Stimulated activated CD4-positive, alpha-beta T cell treated with anti-CD3 and anti-CD28 coated beads, Interleukin-1b, Interleukin-23, amount 100 ng/mL, for 1 hour (primary cell): Measurements from ENCODE around the gene BORCS5.

Experiments
- DNase-seq, 2 donors: peaks; one replicate each; pipeline ENCODE4 v3.0.0-alpha.2; 2020; ENCODE audit warnings: low read depth in 2 of 2

Gene BORCS5

DNA sequence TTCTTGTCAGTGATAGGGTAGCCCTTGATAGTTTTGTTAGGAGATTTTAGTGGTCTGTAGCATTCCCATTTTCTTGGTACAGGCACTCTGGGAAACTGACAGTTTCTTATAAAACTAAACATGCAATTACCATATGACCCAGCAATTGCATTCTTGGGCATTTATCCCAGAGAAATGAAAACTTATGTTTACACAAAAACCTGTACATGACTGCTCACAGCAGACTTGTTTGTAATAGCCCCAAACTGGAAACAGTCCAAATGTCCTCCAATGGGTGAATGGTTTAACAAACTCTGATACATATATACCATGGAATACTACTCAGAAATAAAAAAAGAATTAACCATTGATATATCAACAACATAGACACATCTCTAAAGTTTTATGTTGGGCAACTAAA lies 75.5 kb downstream of the BORCS5 start:
- no peak for DNase-seq

DNA sequence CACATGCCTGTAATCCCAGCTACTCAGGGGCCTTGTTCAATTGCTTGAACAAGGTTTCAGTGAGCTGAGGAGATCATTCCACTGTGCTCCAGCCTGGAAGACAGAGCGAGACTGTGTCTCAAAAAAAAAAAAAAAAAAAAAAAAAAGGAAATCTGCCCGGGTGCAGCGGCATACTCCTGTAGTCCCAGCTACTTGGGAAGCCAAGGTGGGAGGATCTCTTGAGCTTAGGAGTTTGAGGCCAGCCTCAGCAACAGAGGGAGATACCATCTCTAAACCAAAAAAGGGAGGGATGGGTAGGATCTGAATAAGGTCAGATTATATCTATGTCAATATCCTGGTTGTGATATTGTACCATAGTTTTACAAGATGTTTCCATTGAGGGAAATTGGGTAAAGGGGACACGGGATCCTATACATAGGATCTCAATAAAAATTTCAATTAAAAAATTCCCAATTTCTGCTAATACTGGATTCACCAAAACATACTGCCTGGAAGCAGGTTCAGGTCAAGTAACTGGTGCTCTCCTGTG lies 76.4 kb downstream of the BORCS5 start:
- DNase-seq, result no peak

DNA sequence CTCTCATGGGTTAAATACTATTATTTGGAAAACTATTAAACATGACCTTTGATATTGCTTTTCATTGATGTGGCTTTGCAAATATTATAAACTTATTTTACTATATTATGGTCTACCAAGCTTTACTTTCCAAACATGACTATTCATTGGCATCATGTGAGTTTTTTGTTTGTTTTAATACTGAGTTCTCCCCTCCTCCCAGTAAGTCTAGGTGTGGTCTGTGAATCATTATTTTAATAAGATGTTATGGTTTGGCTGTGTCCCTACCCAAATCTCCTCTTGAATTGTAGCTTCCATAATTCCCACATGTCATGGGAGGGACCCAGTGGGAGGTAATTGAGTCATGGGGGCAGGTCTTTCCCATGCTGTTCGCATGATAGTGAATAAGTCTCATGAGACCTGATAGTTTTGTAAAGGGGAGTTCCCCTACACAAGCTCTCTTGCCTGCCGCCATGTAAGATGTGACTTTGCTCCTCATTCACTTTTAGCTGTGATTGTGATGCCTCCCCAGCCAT lies 80.0 kb downstream of the BORCS5 start:
- DNase-seq, result no peak

DNA sequence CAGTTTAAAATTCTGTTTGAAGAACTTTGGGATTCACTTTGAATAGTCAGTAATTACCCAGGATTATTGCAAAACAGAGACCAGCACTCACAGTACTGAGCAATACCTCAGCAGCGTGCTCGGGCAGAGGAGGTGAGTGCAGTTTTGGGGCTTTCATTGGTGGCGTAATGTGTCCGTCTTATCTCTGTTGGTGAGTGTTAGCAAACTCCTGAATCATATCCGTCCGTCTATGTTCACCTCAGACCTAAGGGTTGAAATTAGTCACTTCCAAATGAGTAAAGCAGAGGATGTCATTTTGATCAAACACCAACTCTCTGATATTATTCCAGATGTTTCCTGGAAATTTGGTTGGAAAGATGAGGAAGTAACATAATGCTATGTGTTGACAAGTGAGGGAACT lies 82.8 kb downstream of the BORCS5 start:
- peak in 1 of 2 donors; percentile 26 for DNase-seq

DNA sequence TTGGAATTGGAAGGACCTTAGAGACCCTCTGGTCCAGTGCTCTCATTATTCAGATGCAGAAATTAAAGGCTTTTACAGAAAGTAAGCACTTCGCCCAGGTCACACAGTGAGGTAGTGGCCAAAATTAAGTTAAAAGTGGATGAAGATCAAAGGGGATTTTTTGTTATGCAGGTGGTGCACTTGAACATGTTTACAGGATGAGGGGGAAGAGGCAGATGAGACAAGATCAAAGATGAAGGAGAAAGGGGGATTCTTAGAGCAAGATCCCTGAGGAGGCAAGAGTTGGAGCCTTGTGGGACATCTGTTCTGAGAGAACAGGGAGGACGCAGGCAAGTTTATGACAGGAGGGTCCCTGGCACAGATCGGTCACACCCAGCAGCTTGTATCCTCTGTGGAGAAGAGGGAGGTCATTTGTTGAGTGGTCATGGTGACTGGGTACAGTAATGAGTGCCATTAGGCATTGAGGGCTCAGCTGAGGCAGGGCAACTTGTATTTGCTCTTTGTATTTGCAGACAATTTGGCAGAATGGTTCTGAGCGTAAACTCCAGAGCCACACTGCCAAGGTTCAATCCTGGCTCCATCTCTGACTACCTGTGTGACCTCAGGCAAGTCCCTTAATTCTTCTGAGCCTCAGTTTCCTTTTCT lies 84.0 kb downstream of the BORCS5 start:
- DNase-seq, result no peak

DNA sequence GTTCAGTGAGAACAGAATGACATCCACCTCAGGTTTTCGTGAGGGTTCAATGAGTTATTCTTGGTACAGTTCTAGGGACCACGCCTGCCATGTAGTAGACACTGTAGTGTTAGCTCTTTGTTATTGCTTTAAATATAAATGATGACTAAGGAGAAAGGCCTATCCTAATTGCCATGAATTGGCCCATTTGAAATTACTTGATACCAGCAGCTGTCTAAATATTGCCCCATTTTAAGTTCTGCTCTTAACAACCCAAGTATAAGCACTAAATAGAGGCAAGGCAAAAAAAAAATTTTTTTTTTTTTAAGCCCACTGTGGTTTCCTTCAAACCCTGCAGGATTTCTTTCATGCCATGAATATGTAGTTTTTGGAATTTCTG lies 84.5 kb downstream of the BORCS5 start:
- no peak for DNase-seq

DNA sequence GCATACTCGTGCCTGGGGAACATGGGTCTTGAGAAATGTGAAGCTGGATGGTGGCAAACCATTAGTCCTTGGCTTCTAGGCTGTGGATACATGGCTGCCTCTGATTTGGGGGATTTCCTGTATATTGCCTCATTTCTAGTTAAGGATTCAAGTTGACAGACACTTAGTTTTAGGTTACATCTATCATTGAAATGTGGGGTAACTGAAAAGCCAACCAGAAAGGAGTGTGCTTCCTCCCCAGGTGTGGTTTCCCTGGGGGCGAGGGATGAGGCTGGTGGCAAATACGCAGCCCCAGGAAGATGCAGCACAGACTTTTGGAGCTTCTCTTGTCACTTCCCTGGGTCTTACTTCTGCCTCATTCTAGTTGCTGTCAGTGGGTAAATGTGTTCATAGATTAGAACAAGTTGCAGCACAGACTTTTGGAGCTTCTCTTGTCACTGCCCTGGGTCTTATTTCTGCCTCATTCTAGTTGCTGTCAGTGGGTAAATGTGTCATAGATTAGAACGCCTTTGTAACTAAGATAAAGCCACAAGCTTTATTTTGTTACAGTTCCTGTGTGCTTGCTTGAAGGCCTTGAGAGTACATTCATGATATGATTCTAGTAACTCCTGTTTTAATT lies 85.1 kb downstream of the BORCS5 start:
- DNase-seq, result no peak

DNA sequence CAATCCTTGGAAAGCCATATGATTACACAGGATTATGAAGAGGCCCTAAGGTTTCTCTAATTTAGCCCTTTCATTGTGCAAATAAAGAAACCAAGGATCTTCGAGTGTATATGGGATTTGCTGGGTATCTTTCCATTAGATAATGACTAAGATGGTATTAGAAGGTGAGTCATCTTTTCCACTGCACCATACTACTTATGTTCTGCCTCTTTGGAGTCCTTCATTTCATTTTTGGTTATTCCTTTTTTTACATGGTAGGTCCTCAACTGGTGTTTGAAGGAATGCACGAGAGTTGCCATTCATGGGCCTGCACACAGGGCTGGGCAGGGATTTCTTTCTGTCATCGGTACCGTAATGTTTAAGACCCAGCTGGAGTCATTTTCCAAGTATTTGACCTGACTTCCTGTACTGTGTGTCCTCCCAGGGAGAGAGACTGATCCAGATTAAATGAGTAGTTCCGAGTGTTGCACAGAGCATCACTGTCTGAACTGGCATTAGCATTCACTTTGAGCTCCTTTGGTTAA lies 85.7 kb downstream of the BORCS5 start:
- no peak for DNase-seq

DNA sequence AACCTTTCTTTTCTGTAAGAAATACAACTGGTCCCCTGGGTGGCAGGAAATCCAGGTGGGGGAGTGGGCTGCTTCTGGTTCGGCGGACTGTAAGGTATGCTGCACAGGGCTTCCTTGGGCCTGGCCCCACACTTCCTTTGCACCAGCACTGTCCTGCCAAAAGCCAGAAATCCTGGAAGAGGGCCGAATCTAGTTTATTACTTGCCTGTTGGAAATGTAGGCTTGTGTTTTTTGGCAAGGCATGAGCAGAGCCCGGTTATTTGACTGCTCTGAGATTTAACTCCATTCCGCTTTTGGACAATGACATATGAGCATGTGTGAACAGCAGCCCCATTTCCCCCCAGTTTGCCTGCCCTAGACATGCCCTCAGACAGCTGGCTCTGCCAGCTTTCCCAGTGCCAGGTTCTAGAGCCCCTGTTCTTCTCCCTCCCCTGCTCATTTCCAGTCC lies 86.6 kb downstream of the BORCS5 start:
- no peak for DNase-seq

DNA sequence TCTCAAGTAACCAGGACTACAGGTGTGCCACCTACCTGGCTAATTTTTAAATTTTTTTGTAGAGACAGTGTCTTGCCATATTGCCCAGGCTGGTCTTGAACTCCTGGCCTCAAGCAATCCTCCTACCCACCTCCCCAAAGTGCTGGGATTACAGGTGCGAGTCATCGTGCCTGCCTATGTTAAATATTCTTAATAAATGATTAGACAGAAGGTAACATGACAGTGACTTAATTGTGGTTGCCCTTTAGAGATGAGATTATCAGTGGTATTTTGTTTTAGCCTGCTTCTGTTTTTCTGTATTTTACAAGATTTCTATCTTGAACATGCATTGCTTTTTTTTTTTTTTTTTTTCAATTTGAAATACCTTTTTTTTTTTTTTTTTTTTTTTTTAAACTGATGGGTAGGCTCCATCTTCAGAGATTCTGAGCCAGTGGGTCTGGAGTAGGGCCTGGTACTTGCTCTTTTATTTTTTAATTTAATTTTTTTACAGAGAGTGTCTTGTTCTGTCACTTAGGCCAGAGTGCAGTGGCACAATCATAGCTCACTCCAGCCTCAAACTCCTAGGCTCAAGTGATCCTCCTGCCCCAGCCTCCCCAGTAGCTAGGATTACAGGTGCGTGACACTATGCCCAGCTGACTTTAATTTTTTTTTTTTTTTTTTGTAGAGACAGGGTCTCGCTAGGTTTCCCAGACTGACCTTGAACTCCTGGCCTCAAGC lies 88.4 kb downstream of the BORCS5 start:
- no peak for DNase-seq

DNA sequence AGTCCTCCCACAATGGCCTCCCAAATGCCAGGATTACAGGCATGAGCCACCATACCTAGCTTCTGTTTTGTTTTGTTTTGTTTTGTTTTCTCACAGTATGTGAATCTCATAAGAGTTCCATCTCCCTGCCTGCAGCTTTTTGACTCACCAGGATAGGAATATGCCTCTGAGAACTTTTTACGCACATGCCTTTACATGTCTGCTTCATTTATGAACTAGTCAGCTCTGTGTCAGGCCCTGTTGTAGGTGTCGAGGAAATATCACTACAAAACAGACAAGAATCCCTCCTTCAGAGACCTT lies 89.0 kb downstream of the BORCS5 start:
- DNase-seq, result no peak

DNA sequence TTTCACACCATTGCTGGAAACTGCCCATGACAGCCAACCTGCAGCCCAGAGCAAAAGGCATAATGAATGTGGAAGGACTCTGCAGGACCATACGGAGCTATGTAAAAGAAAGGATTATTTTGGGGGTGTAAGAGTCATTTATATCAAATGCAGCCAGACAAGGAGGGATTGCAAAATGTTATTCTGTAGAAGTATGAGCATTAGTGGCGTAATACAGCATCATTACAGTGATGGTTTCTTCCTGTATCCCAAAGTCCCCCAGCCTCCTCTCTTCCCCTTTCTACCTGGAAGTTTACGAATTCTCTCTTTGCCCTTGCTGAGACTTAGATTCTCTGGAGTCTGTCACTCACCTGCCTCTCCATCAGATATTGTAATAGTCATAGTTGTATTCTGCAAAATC lies 89.9 kb downstream of the BORCS5 start:
- no peak for DNase-seq

DNA sequence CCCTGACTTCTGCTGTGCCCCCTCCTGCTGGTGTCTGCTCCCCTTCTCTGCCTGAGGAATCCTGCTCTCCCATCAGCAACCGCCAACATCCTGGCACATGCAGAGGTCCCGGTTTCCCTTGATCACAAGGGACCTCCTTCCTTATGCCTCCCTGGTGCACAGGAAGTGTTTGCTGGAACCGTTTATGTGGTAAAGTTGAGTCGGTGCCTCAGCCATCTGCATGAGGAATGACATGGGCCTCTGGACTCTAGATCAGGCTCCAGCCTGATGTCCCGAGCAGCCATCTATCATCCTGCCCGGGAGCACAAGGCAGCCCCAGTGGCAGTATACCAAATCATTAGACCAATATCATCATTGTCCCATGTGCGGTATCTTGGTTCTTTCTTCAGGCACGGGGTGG lies 90.4 kb downstream of the BORCS5 start:
- no peak for DNase-seq

DNA sequence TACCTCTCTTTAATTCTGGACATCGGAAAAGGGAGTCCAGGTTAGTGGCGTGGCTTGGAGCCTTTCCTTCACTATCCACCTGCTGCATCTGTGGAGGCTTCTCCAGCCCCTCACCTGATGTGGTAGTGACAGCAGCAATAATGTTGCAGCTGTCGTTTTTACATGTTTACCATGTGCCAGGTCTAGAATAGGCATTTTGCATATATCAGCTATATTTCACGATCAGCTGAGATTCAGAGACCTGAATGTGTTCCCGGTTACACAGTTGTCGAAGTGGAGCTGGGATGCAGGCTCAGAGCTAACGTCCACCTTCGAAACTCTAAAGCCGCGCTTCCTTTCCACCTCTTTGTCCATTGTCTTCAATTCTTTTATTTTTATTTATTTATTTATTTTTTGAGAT lies 91.0 kb downstream of the BORCS5 start:
- no peak for DNase-seq

DNA sequence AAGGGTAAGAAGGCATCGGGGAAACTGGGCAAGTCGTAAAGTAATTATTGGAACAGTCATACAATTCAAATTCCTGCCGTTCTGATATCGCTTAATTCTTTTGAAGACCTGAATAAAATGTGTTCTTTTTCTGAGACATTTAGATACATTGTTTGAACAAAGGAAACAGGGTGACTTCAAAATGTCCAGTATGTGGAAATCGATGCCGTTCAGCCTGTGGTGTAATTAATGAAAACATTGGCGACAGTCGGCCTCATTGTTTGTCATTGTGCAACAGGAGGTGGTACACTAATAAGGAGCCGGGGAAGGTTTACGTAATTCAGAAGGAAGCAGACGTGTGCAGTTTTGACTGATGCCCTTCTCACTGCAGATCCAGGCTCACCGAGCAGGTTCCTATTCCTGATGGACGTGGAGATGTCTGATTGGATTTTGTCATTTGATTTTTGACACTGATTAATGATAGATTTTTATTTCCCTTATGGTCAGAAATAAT lies 92.7 kb downstream of the BORCS5 start:
- DNase-seq, result no peak

DNA sequence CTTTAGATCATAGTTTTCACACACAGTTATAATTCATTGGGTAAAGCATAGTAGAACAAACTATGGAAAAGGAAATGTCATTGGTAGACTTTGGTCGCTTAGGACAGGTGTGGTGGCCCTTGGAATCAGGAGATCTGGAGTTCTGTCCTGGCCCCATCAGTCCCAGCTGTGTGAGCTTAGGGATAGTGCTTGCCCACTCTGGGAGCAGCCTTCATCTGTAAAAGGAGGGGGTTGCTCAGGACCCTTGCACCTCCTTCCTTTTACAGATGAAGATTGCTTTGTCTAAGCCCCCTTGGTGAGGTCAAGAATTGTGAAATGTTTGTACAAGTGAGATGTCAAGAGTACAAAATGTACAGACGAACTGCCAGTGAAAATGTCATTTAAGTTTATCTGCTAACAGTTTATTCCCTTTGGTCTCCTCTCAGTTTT lies 93.2 kb downstream of the BORCS5 start:
- DNase-seq, result no peak

DNA sequence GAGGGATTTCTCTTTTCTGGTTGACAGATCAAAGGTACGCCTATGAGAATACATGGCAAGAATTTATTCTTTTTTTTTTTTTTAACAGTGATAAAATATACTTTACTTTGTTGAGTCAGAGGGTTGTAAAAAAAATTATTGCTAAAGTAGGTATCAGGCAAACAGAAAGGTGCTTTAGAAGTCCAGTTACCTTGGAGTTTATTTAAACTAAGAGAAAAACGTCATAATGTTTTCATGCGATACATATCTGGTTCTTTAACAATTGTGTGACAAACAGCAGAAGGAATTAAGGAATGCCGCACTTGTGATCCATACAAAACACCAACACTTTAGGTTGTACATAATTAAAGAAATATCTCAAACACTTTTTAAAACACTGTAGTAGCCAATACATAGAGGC lies 94.2 kb downstream of the BORCS5 start:
- no peak for DNase-seq

DNA sequence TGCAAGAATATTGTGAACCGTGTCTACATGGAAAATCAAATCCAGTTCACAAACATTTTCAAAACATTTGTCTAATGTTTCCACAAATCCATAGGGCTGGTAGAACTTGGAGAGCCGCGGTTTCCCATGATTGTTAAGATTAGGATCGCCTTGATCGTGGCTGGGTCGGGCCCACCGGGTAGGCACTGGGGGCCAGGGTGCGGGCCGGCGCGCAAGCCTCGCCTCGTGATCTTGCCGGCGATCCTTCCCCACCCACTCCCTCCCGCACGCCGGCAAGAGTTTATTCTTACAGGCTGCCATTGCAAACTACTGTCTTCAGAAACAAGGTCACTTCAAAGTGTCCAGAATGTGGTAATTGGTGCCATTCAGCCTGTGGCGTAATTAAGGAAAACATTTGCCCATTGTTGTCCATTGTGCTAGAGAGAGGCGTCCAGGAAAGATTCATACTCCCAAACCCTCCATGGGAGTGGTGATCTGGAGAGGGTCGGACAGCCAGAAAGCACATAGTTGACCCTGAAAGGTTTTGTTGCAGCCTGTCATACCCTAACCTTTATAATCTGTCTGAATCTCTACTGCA lies 95.5 kb downstream of the BORCS5 start:
- no peak for DNase-seq

DNA sequence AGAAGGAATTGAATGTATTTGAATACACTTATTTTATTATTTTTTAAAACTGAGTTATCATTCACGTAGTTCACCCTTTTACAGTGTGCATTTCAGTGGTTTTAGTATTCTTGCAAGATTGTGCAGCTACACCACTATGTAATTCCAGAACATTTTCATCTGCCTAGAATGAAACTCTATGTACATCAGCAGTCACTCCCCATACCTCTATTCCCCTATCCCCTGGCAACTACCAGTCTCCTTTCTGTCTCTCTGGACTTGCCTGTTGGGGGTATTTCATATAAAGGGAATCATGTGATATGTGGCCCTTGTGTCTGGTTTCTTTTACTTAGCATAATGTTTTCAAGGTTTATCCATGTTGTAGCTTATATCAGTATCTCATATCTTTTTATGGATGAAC lies 96.8 kb downstream of the BORCS5 start:
- DNase-seq, result no peak

DNA sequence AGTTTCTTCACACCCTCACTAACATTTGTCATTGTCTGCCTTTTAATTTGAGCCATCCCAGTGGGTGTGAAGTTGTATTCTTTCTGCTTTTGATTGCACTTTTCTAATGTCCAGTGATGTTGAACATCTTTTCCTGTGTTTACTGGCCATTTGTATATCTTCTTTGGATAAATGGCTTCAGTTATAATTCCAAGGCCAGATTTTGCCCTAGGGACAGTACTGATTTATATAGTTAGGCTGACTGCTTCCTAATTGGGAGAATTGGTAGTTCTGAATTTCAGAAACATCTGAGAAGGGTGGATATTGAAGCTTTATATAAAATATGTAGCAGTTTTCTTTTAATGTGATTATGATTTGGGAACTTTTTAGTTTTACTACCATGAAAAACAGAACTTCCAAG lies 97.4 kb downstream of the BORCS5 start:
- no peak for DNase-seq

DNA sequence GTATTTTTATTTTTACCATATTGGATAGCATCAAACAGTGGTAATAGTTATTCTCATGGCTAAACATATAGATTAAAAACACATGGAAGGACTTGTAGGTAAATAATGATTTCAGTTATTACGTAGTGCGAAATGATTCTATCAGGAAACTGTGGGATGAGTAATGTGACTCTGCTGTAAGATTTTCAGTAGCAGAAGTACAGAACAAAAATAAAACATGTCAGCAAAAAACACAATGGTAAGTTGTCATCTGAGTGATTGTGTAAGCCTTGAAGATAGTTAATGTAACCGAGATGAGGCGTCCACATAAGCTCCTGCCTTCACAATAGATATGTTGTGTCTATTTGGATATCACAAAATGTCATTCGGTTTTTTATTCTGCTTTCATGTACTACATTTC lies 99.8 kb downstream of the BORCS5 start:
- no peak for DNase-seq
